MM.1S (cell line): ENCODE measurements around the gene DNAJB8.
A peak's percentile ranks its signal among the peaks of the same experiment; 100 is the strongest.

Experiments
- DNase-seq: peaks from one replicate; pipeline ENCODE4 v3.0.0-alpha.2; 2015
- H2AFZ ChIP-seq: fragments of 300-600 bp; sonication (generic); 2 replicates; pipeline ENCODE4 v1.6.0; 2016; ENCODE audit warnings: antibody characterized with exemption, low read length
- H3F3A ChIP-seq: fragments of 300-600 bp; sonication (generic); 2 replicates; pipeline ENCODE4 v1.6.1; 2016; ENCODE audit warnings: mild to moderate bottlenecking, antibody characterized with exemption, low read length, moderate library complexity, mixed read lengths; ENCODE audit not compliant: insufficient read depth
- H3K27ac ChIP-seq: fragments of 300-600 bp; sonication (generic); 2 replicates; pipeline ENCODE4 v1.5.1; 2016; ENCODE audit warnings: mild to moderate bottlenecking, low read length
- H3K27me3 ChIP-seq: fragments of 300-600 bp; sonication (generic); replicated peaks from 2 replicates; pipeline ENCODE4 v1.6.0; 2016; ENCODE audit warnings: low read length; ENCODE audit not compliant: insufficient read depth
- H3K36me3 ChIP-seq: fragments of 300-600 bp; sonication (generic); replicated peaks from 2 replicates; pipeline ENCODE4 v1.6.1; 2016; ENCODE audit warnings: mild to moderate bottlenecking, low read length, mixed read lengths; ENCODE audit not compliant: insufficient read depth
- H3K4me1 ChIP-seq: fragments of 300-600 bp; sonication (generic); 2 replicates; pipeline ENCODE4 v1.6.1; 2016; ENCODE audit warnings: low read length, mixed read lengths
- H3K4me2 ChIP-seq: fragments of 300-600 bp; sonication (generic); 2 replicates; pipeline ENCODE4 v1.6.0; 2016; ENCODE audit warnings: low read depth, low read length
- H3K4me3 ChIP-seq: fragments of 300-600 bp; sonication (generic); 2 replicates; pipeline ENCODE4 v1.5.1; 2016; ENCODE audit warnings: low read length, mixed read lengths
- H3K79me2 ChIP-seq: fragments of 300-600 bp; sonication (generic); 2 replicates; pipeline ENCODE4 v1.6.1; 2016; ENCODE audit warnings: mixed run types, low read length, mixed read lengths
- H3K9ac ChIP-seq: fragments of 300-600 bp; sonication (generic); 2 replicates; pipeline ENCODE4 v1.6.1; 2016; ENCODE audit warnings: low read length, mixed read lengths
- H3K9me2 ChIP-seq: fragments of 300-600 bp; sonication (generic); replicated peaks from 2 replicates; pipeline ENCODE4 v1.6.1; 2016; ENCODE audit warnings: mild to moderate bottlenecking, low read length, mixed read lengths; ENCODE audit not compliant: insufficient read depth
- H3K9me3 ChIP-seq: fragments of 300-600 bp; sonication (generic); replicated peaks from 2 replicates; pipeline ENCODE4 v1.6.1; 2016; ENCODE audit warnings: mild to moderate bottlenecking, low read length, mixed read lengths; ENCODE audit not compliant: insufficient read depth
- H4K20me1 ChIP-seq: fragments of 300-600 bp; sonication (generic); 2 replicates; pipeline ENCODE4 v1.6.1; 2016; ENCODE audit warnings: mild to moderate bottlenecking, low read length, moderate library complexity, mixed read lengths; ENCODE audit not compliant: insufficient read depth
- CTCF ChIP-seq: fragments of 300-600 bp; sonication (generic); IDR thresholded peaks from 2 replicates; pipeline ENCODE4 v1.5.1; 2016; ENCODE audit warnings: antibody characterized with exemption, low read length, mixed read lengths
- EZH2 ChIP-seq: fragments of 300-600 bp; sonication (generic); optimal IDR thresholded peaks from 2 replicates; pipeline ENCODE3; 2017; ENCODE audit warnings: low read depth, mild to moderate bottlenecking, antibody characterized with exemption, low read length, mixed read lengths
- EZH2phosphoT487 ChIP-seq: fragments of 300-600 bp; sonication (generic); IDR thresholded peaks from 2 replicates; pipeline ENCODE4 v1.6.1; 2018; ENCODE audit warnings: antibody characterized with exemption, low read length

DNAJB8 gene

GRCh38 chr3:128488991-128489673, 22.4 kb upstream of the DNAJB8 start:
- Histone ChIP-seq H3F3A (no peaks in the 10 kb centered on the region), H3K9ac (no peak overlapping the region), H3K27me3 (peaks cover 100% of the 10 kb centered on the region), H2AFZ (peak overlapping the region; percentile 38; the same call in 1 of the 2 replicates), H3K4me3 (peak overlapping the region; percentile 67), H3K36me3 (no peaks in the 10 kb centered on the region), H3K9me2 (no peaks in the 10 kb centered on the region), H3K4me1 (0 out of 2 replicates have a peak, but pooled peaks cover 4% of the 10 kb centered on the region), H3K79me2 (no peaks in the 10 kb centered on the region), H3K4me2 (peak overlapping the region; percentile 79), H3K9me3 (no peaks in the 10 kb centered on the region), H3K27ac (no peak overlapping the region), H4K20me1 (no peaks in the 10 kb centered on the region)
- TF ChIP-seq EZH2phosphoT487 (no peak), EZH2 (no peak), CTCF (no peak)
- DNase-seq, result no peak

GRCh38 chr3:128488636-128488990, 21.9 kb upstream of the DNAJB8 start:
- peaks cover 100% of the 10 kb centered on the region for H3K27me3 ChIP-seq
- no peak overlapping the region for H2AFZ ChIP-seq
- no peaks in the 10 kb centered on the region for H3K36me3 ChIP-seq
- H3K79me2 ChIP-seq, result no peaks in the 10 kb centered on the region
- H3F3A ChIP-seq, result no peaks in the 10 kb centered on the region
- H3K9ac ChIP-seq, result no peak overlapping the region
- peak overlapping the region; percentile 79 for H3K4me2 ChIP-seq
- H3K9me3 ChIP-seq, result no peaks in the 10 kb centered on the region
- H3K27ac ChIP-seq, result no peak overlapping the region
- H3K4me3 ChIP-seq, result peak overlapping the region; percentile 67
- no peak for DNase-seq
- no peaks in the 10 kb centered on the region for H4K20me1 ChIP-seq
- TF ChIP-seq EZH2 (no peak), EZH2phosphoT487 (no peak), CTCF (no peak)
- H3K4me1 ChIP-seq, result 0 out of 2 replicates have a peak, but pooled peaks cover 4% of the 10 kb centered on the region
- no peaks in the 10 kb centered on the region for H3K9me2 ChIP-seq

GRCh38 chr3:128487813-128488635, 21.3 kb upstream of the DNAJB8 start:
- no peaks in the 10 kb centered on the region for H3K9me2 ChIP-seq
- 0 out of 2 replicates have a peak, but pooled peaks cover 4% of the 10 kb centered on the region for H3K4me1 ChIP-seq
- H3K79me2 ChIP-seq, result no peaks in the 10 kb centered on the region
- DNase-seq, result peak; percentile 53
- no peak overlapping the region for H3K9ac ChIP-seq
- H2AFZ ChIP-seq, result peak overlapping the region; percentile 52; the same call in 1 of the 2 replicates
- no peaks in the 10 kb centered on the region for H3K9me3 ChIP-seq
- H4K20me1 ChIP-seq, result no peaks in the 10 kb centered on the region
- H3K27ac ChIP-seq, result no peak overlapping the region
- TF ChIP-seq EZH2phosphoT487, result no peak
- TF ChIP-seq EZH2, result no peak
- TF ChIP-seq CTCF, result no peak
- peaks cover 100% of the 10 kb centered on the region for H3K27me3 ChIP-seq
- no peaks in the 10 kb centered on the region for H3F3A ChIP-seq
- no peaks in the 10 kb centered on the region for H3K36me3 ChIP-seq
- peak overlapping the region; percentile 79 for H3K4me2 ChIP-seq
- peak overlapping the region; percentile 67 for H3K4me3 ChIP-seq
